Caco-2 (cell line): ENCODE results near the gene GPR61. TPM values are rescaled to one million over a fixed set of nuclear protein-coding genes. Genes with fewer than 3 reads are reported as not detected.

Source experiments
- BruUV-seq: library from RNA; stranded (reverse); fragments of 400-500 nt; replicated peaks from 2 replicates; lab custom pipeline; 2021; lab: Mats Ljungman, UMichigan
- CTCF ChIA-PET: fragments of 300-600 bp; sonication (Branson Sonifier 250); formaldehyde crosslinking; loops from one replicate; lab custom pipeline; 2022; ENCODE audit warnings: antibody characterized with exemption; lab: Charles Lee
- POLR2A ChIA-PET: fragments of 300-600 bp; sonication (Branson Sonifier 250); formaldehyde crosslinking; loops from one replicate; lab custom pipeline; 2022; ENCODE audit warnings: antibody characterized with exemption; lab: Charles Lee
- DNase-seq, 2 experiments: peaks; one replicate each; pipeline versions ENCODE4 v3.0.0 to v3.0.0-alpha.2; 2020 to 2022
- H3K27me3 ChIP-seq: replicated peaks from 2 replicates; pipeline ENCODE4 v1.6.0; 2011; ENCODE audit warnings: low read length; ENCODE audit not compliant: control insufficient read depth, insufficient read depth
- H3K36me3 ChIP-seq: 2 replicates; pipeline ENCODE4 v1.5.1; 2011; ENCODE audit warnings: low read length; ENCODE audit not compliant: control insufficient read depth, insufficient read depth
- H3K4me1 ChIP-seq: fragments of 250-450 bp; sonication (Bioruptor Pico); 2 replicates; pipeline ENCODE4 v1.5.1; 2020; ENCODE audit warnings: mild to moderate bottlenecking
- H3K4me3 ChIP-seq: 2 replicates; pipeline ENCODE4 v1.5.1; 2011; ENCODE audit warnings: low read depth, mild to moderate bottlenecking, control low read depth, low read length
- H3K9me3 ChIP-seq: fragments of 250-450 bp; sonication (Bioruptor Pico); 2 replicates; pipeline ENCODE4 v1.5.1; 2020; ENCODE audit warnings: mild to moderate bottlenecking, moderate library complexity
- H3K27ac Mint-ChIP-seq: one replicate; pipeline ENCODE4 v1.8.0; 2022; ENCODE audit warnings: mixed read lengths; ENCODE audit not compliant: unreplicated experiment
- H3K27me3 Mint-ChIP-seq: one replicate; pipeline ENCODE4 v1.8.0; 2022; ENCODE audit warnings: mixed read lengths; ENCODE audit not compliant: insufficient read depth, unreplicated experiment
- H3K36me3 Mint-ChIP-seq: one replicate; pipeline ENCODE4 v1.8.0; 2022; ENCODE audit warnings: mild to moderate bottlenecking, mixed read lengths; ENCODE audit not compliant: insufficient read depth, unreplicated experiment
- H3K4me1 Mint-ChIP-seq: one replicate; pipeline ENCODE4 v1.8.0; 2022; ENCODE audit warnings: low read depth, mixed read lengths; ENCODE audit not compliant: unreplicated experiment
- H3K4me3 Mint-ChIP-seq: one replicate; pipeline ENCODE4 v1.8.0; 2022; ENCODE audit warnings: mild to moderate bottlenecking, moderate library complexity, mixed read lengths; ENCODE audit not compliant: unreplicated experiment
- H3K9me3 Mint-ChIP-seq: one replicate; pipeline ENCODE4 v1.8.0; 2022; ENCODE audit warnings: mixed read lengths; ENCODE audit not compliant: unreplicated experiment
- CTCF ChIP-seq, 2 experiments: fragments of 200-600 bp in 1 of 2; IDR thresholded peaks; 1 replicate in 1 of 2; 2 replicates in 1 of 2; pipeline versions ENCODE4 v1.5.1 to v1.8.0; 2011 to 2022; ENCODE audit warnings: antibody characterized with exemption in 1 of 2, control low read depth in 1 of 2, inconsistent platforms in 1 of 2, low read depth in 1 of 2, low read length in 1 of 2, mild to moderate bottlenecking in 1 of 2, moderate library complexity in 1 of 2; ENCODE audit not compliant: insufficient read depth in 1 of 2, severe bottlenecking in 1 of 2, unreplicated experiment in 1 of 2
- intact Hi-C: fragments of 100-400 bp; cut with micrococcal nuclease; formaldehyde crosslinking; loops from one replicate; pipeline ENCODE4 v1.10.0; 2022; ENCODE audit not compliant: unreplicated experiment
- total RNA-seq: library from RNA; stranded (reverse); gene quantifications from 2 replicates; pipeline ENCODE4 v1.2.3, GENCODE V29; 2022

GPR61 gene
- total RNA-seq, 1 experiment from 2014 or later: not detected

GRCh38 chr1:109573785-109574184, 34.1 kb downstream of the GPR61 start:
- intact Hi-C loops: no loop called here
- ChIA-PET CTCF (no interaction called here), POLR2A (no interaction called here)
- H3K36me3 Mint-ChIP-seq: peaks cover 3% of the 10 kb centered on the region
- no peaks in the 10 kb centered on the region for H3K27me3 Mint-ChIP-seq
- no peaks in the 10 kb centered on the region for H3K36me3 ChIP-seq
- H3K4me1 Mint-ChIP-seq: no peaks in the 10 kb centered on the region
- BruUV-seq: no TSS peak
- no peak for TF ChIP-seq CTCF (IDR thresholded peaks at IDR 0.05; ENCODE audit: insufficient read depth in 1 of 2, low read depth in 1 of 2, low read length in 1 of 2, severe bottlenecking in 1 of 2, unreplicated experiment in 1 of 2)
- no peak overlapping the region for H3K4me3 Mint-ChIP-seq
- peaks cover 13% of the 10 kb centered on the region for H3K4me1 ChIP-seq
- H3K27ac Mint-ChIP-seq: no peak overlapping the region
- no peak overlapping the region for H3K4me3 ChIP-seq
- DNase-seq: no peak
- no peaks in the 10 kb centered on the region for H3K9me3 Mint-ChIP-seq
- H3K27me3 ChIP-seq: no peaks in the 10 kb centered on the region
- H3K9me3 ChIP-seq: no peaks in the 10 kb centered on the region

GRCh38 chr1:109578947-109579443, 39.3 kb downstream of the GPR61 start:
- no peaks in the 10 kb centered on the region for H3K4me1 Mint-ChIP-seq
- no peak overlapping the region for H3K4me3 Mint-ChIP-seq
- H3K4me3 ChIP-seq: no peak overlapping the region
- H3K27me3 Mint-ChIP-seq: no peaks in the 10 kb centered on the region
- H3K27ac Mint-ChIP-seq: no peak overlapping the region
- no TSS peak for BruUV-seq
- TF ChIP-seq CTCF (IDR thresholded peaks at IDR 0.05; ENCODE audit: insufficient read depth in 1 of 2, low read depth in 1 of 2, low read length in 1 of 2, severe bottlenecking in 1 of 2, unreplicated experiment in 1 of 2): no peak
- H3K27me3 ChIP-seq: no peaks in the 10 kb centered on the region
- intact Hi-C loops: no loop called here
- POLR2A ChIA-PET: no interaction called here
- CTCF ChIA-PET: no interaction called here
- H3K4me1 ChIP-seq: no peaks in the 10 kb centered on the region
- peaks cover 14% of the 10 kb centered on the region for H3K36me3 Mint-ChIP-seq
- no peak for DNase-seq
- H3K9me3 ChIP-seq: no peaks in the 10 kb centered on the region
- H3K9me3 Mint-ChIP-seq: no peaks in the 10 kb centered on the region
- H3K36me3 ChIP-seq: no peaks in the 10 kb centered on the region

DNA sequence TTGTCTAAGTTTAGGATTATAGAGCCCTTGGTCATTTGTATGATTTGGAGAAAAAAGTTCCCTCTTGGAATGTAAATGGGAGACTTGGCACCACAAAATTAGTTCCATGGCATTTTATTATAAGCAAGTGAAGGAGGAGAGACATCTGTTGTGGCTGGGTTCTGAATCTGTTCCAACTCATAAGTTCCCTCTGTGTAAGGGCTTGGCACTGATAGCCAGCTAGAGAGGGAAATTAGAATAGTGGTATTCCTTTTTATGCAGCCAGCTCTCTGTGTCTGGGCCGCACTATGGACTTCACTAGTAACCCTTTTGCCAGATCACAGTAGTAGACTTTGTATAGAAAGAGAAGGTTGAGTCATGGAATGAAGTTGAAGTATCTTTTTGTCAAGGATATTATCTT, 39.8 kb downstream of the GPR61 start:
- H3K4me3 Mint-ChIP-seq: no peak overlapping the region
- intact Hi-C loops: no loop called here
- H3K27me3 ChIP-seq: no peaks in the 10 kb centered on the region
- H3K9me3 Mint-ChIP-seq: no peaks in the 10 kb centered on the region
- H3K27ac Mint-ChIP-seq: no peak overlapping the region
- POLR2A ChIA-PET: no interaction called here
- no peaks in the 10 kb centered on the region; the same call in 1 of the 2 replicates for H3K4me1 ChIP-seq
- H3K4me3 ChIP-seq: no peak overlapping the region
- no peaks in the 10 kb centered on the region for H3K9me3 ChIP-seq
- BruUV-seq: no TSS peak
- H3K36me3 ChIP-seq: no peaks in the 10 kb centered on the region
- no peak for TF ChIP-seq CTCF (IDR thresholded peaks at IDR 0.05; ENCODE audit: insufficient read depth in 1 of 2, low read depth in 1 of 2, low read length in 1 of 2, severe bottlenecking in 1 of 2, unreplicated experiment in 1 of 2)
- no peaks in the 10 kb centered on the region for H3K4me1 Mint-ChIP-seq
- DNase-seq: no peak
- peaks cover 15% of the 10 kb centered on the region for H3K36me3 Mint-ChIP-seq
- CTCF ChIA-PET: no interaction called here
- H3K27me3 Mint-ChIP-seq: no peaks in the 10 kb centered on the region
